HG03097 (cell line): ENCODE measurements around the gene TUT4.
"Not testable (repeated sequence)": the region's sequence is repeated elsewhere in the genome, so short reads cannot be mapped to it uniquely, and the experiment has no call there.

ENCODE experiments used
- ATAC-seq: cut with Tn5 transposase; IDR thresholded peaks from one replicate; pipeline ENCODE4 v1.9.1; 2021; ENCODE audit not compliant: unreplicated experiment, low FRiP score

Gene TUT4, protein sequence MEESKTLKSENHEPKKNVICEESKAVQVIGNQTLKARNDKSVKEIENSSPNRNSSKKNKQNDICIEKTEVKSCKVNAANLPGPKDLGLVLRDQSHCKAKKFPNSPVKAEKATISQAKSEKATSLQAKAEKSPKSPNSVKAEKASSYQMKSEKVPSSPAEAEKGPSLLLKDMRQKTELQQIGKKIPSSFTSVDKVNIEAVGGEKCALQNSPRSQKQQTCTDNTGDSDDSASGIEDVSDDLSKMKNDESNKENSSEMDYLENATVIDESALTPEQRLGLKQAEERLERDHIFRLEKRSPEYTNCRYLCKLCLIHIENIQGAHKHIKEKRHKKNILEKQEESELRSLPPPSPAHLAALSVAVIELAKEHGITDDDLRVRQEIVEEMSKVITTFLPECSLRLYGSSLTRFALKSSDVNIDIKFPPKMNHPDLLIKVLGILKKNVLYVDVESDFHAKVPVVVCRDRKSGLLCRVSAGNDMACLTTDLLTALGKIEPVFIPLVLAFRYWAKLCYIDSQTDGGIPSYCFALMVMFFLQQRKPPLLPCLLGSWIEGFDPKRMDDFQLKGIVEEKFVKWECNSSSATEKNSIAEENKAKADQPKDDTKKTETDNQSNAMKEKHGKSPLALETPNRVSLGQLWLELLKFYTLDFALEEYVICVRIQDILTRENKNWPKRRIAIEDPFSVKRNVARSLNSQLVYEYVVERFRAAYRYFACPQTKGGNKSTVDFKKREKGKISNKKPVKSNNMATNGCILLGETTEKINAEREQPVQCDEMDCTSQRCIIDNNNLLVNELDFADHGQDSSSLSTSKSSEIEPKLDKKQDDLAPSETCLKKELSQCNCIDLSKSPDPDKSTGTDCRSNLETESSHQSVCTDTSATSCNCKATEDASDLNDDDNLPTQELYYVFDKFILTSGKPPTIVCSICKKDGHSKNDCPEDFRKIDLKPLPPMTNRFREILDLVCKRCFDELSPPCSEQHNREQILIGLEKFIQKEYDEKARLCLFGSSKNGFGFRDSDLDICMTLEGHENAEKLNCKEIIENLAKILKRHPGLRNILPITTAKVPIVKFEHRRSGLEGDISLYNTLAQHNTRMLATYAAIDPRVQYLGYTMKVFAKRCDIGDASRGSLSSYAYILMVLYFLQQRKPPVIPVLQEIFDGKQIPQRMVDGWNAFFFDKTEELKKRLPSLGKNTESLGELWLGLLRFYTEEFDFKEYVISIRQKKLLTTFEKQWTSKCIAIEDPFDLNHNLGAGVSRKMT (N-terminal part only)

DNA sequence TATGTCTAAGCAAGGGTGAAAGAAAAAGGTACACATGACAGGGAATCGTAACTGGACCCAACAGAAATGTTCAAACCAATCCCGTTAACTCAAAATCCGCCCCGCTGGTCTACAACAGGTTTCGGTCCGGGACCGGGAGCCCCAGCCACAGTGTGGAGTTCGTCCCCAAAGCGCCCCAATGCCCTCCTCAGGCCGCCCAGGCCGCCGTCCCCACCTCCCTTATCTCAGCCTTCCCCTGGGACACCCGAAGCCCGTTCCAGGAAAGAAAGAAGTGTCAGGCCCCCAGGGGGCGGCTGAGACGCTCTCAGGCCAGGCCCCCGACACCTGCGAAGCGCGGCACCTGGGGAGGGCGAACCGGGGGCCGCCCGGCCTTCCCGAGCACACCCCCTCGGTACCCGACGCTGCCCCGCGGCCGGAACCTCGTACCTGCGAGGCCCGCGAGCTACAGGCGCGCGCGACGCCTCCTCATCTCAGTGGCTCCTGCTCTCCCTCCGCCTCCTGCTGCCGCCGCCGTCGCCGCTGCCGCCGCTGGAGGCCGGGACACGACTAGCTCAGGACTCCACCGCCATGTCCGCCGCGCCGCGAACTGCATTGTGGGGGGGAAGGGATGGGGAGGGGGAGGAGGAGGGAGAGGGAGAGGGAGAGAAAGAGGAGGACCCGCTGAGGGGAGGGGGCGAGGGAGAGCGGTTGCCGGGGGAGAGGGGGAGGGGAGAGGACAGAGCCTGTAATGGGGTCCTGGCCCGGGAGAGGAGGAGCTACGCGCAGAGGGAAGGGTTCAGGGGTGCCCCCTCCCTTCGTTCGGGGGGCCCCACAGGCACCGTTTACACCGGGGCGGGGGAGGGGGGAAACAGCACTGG is at the start of gene TUT4:
TUT4 (minus strand) TSS at position 588 of the 857 bp plus-strand sequence. CDS start 26,812 bp downstream, outside the sequence.
- ATAC-seq, result peak; percentile 32

DNA sequence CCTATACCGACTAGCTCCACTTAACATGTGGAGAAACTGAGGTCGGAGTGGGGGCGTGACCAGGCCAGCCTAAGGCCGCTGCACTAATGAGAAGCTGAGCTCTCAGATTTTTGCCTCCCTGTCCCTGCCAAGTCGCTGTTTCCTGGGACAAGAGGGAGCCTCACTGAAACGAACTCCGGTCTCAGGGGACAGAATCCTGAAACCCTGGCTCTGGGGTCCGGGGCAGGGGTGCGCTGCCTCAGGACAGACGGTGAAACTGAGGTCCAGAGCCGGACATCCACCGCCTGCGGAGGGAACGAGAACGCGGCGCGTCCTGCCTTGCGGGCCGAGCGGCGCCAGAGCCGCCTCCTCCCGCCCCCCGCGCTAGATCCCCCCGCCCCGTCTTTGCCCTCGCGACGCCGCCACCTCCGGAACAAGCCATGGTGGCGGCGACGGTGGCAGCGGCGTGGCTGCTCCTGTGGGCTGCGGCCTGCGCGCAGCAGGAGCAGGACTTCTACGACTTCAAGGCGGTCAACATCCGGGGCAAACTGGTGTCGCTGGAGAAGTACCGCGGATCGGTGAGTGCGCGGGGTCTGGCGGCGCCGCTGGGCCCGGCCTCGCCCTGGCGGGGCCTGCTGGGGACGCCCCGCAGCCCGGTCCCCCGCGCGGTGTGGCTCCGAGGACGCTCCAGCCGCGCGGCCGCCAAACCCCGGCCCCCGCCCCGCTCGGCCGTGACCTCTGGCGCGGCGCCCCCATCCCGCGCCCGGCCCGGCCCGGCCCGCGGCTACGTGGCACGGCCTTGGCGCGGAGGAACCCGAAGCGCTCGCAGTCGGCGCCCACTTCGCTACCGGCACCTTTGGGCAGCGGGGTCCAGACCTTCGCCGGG is 49.3 kb upstream of the TUT4 start, which contains the start of gene GPX7:
GPX7 (plus strand) TSS at position 381 of the 865 bp plus-strand sequence; CDS start at position 420, 39 bp downstream.
- ATAC-seq, result no peak

DNA sequence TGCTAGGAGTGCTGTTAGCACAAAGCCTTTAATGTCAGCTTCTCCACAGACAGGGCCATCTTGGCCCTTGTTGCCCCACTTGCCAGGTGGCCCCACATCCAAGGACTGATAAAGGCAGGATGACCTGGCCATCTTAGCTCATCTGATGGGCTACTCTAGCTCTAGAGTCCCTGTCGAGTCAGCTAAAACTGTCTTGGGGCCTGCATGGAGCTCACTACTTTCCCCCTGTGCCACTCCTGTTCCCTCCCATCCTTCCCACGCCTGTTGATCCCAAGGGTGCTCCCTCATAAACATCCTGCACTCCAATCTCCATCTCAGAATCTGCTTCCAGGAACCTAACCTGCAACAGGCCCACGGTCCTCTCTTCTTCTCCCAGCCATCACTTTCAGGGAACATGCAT is 48.6 kb upstream of the TUT4 start:
- no peak for ATAC-seq

DNA sequence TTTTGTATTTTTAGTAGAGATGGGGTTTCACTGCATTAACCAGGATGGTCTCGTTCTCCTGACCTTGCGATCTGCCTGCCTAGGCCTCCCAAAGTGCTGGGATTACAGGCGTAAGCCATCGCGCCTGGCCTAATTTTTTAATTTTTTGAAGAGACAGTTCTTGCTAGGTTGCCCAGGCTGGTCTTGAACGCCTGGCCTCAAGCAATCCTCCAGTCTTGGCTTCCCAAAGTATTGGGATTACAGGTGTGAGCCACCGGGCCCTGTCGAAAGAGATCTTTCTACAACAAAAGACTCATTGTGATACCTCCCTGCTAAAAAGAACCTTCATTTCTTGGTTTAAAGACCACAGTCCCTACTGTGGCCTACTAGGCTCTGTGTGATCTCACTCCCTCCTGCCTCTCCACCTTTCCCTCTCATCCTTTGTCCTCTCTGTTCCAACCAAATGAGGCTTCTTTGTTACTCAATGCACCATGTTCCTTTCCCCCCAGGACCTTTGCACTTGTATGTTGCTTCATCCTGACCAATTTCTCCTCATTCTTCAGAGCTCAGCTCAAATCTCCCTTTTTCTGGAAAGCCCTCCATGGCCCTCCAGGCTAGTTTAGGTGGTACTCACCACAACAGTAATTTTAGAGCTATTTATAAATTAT is 47.8 kb upstream of the TUT4 start:
- ATAC-seq, result no peak

DNA sequence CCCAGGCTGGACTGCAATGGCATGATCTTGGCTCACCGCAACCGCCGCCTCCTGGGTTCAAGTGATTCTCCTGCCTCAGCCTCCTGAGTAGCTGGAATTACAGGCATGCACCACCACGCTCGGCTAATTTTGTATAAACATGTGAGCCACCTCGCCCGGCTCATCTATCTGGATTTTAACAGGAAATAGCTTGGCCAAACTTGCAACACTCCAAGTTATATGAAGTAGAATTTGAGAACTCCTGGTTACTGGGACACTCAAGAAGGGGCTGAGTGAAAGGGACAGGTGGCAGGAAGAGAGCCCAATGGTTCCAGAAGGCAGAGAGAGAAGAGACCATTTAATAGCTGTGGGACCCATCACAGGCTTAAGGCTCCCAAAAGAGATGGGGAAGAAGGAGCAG is 46.3 kb upstream of the TUT4 start:
- no peak for ATAC-seq

DNA sequence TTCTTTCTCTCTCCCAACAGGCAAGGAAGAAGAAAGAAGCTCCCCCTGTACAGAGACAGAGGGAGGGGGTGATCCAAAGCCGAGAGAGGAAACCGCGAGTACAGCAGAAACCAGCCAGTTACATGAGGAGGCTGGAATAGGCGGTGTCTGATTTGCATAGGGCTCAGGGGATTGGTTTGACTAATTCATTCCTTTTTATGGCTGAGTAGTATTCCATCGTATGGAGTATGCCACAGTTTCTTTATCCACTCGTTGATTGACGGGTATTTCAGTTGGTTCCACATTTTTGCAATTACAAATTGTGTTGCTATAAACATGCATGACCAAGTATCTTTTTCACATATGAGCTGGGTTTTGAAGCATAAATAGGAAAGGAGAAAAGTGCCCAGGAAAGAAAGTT is 45.8 kb upstream of the TUT4 start:
- no peak for ATAC-seq

DNA sequence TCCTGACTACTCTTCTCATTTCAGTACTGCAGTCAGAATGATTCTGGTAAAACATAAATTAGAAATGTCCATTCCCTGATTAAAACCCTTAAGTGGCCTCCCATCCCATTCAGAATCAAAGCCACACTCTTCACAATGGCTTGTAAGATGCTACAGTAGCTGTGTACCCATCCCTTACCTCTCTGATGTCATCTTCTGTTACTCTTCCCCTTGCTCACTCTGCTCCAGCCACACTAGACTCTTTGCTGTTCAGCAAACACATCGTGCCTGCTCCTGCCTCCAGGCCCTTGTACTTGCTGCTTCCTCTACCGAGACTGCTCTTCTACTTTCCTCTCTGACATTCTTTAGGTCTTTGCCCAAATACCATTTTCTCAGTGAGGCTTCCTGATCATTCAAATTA is 45.0 kb upstream of the TUT4 start:
- no peak for ATAC-seq

DNA sequence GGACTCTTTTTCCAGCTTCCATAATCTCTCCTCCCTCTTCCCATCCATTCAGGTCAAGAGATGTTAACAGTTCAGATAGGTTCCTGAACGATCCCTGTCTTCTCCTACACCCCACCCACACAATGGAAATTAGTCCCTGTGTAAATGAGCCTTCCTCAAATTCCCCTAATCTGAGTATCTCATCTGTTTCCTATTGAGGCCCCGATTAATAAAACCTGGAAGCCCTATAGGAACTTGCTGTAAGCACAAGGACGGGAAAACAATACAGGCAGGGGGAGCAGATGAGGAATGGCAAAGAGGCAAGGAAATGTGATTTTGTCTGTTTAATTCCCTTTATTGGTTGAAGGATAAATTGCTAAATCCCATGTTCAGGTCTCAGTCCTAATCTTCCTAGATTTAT is 42.2 kb upstream of the TUT4 start:
- no peak for ATAC-seq

DNA sequence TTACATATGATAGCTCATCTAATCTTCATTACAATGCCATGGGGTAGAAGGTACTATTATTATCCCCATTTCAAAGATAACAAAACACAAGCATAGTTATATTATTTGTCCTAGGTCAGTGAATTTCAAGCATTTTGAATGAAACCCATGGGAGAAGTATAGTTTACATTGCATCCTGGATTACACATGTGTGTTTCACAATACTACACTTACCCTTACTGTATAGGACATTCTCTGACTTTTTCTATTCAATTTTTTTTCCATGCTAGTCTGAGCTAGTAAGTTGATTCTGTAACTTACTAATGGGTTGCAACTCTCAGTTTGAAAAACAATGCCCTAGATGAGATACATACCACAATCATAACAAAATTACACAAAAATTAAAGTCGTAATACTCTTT is 40.6 kb upstream of the TUT4 start:
- ATAC-seq, result no peak

DNA sequence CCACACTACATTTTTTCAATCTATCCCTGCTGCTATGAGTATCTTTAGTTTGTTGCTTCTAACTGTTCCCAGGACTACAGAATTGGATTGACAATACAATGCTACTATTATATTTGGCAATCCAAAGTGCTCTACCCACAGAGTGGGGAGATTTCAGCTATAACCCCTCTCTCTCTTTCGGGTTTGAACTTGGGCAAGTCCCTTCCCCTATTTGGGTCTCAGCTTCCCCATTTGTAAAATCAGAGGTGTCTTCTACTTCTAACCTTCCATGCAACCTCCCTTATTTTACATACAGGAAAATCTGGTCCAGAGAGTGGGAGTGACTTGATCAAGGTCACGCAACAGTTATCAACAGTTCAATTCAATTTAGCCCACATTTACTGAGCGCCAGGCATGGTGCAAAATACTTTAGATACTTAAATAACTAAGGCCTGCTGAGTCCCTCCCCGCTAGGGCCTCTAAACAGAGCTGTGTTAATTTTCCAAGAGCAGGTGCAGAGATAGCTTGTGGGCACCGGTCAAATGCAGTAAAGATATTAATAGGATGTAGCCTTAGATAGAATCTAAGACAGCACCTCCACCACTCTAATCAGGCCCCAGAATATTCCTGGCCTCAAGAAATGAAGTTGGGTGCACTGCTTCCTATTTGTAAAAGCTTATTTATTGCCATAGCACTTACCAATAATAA is 39.9 kb upstream of the TUT4 start:
- no peak for ATAC-seq

DNA sequence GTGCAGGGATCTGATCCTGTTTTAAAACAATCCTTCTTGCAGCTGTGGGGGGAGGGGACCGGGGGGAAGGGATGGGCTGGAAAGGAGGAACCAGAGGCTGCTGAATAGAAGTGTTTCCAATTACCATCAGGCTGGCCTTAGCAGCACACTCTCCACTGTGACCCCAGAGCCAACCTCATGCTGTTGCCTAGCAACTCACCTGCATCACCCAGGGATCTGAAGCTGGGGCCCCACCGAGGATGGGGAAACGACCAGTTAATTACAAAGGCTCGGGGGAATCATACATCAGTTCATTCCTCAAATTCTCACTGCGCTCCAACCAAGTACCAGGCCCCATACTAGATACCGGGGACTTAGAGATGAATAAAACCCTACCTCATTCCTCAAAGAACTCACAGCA is 37.4 kb upstream of the TUT4 start:
- ATAC-seq, result no peak

DNA sequence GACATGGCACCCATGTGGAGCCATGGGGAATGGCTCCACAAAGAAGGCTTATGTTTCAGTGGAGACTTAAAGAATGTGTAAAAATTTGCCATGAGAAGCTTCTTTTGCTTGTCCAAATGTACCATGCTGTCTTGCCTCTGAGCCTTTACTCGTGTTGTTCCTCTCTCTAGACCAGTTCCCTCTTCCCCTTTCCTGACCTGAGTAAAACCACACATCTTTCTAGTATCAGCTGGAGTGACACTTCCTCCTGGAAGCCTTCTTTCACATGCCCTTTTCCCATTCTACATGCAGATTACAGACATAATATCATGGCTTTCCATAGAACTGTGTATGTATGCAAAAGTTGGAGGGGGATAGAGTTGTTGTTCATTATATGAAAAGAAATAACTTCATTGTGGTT is 35.6 kb upstream of the TUT4 start:
- ATAC-seq, result no peak

DNA sequence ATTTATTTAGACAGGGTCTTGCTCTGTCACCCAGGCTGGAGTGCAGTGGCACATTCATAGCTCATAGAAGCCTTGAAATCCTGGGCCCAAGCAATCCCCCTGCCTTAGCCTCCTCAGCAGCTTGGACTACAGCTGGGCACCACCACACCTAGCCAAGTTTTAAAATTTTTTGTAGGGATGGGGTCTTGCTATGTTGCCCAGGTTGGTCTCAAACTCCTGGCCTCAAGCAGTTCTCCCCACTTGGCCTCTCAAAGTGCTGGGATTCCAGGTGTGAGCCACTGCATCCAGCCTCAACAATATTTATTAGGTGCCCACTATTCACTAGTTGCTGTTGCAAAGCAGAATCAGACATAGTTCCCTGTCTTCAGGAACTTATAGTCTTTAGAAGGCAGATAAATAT is 35.1 kb upstream of the TUT4 start:
- ATAC-seq, result no peak

DNA sequence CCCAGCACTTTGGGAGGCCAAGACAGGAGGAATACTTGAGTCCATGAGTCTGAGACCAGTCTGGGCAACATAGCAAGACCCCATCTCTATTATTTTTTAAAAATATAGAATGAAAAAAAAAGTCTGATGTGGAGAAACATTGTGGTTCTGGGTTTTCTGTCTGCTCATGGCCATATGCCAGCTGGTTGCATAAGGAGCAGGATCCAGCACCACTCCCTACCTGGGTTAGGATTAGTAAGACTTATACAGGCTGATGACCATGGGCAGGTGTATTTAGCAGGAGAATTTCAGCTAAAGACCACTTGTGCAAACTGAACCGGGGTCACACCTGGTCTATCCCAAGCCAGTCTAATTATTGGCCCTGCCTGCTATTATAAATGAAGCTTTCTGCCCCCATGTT is 32.6 kb upstream of the TUT4 start:
- ATAC-seq, result no peak

DNA sequence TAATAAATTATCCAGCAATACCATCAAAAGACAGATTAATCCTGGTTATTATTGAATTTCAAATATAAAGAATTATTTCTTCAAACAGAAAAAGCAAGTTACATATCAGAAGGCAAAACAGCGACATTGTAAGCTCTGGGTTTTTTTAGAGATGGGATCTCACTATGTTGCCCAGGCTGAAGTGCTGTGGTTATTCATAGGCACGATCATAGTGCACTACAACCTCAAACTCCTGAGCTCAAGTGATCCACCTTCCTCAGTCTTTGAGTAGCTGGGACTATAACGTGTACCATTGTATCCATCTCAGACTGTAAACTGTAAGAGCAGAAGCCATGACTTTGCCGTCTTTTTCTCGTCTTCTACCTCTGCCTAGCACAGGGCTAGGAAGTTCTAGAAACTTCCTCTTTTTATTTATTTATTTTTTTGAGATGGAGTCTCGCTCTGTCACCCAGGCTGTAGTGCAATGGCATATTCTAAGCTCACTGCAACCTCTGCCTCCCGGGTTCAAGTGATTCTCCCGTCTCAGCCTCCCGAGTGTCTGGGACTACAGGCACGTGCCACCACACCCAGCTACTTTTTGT is 29.3 kb upstream of the TUT4 start:
- ATAC-seq, result no peak

DNA sequence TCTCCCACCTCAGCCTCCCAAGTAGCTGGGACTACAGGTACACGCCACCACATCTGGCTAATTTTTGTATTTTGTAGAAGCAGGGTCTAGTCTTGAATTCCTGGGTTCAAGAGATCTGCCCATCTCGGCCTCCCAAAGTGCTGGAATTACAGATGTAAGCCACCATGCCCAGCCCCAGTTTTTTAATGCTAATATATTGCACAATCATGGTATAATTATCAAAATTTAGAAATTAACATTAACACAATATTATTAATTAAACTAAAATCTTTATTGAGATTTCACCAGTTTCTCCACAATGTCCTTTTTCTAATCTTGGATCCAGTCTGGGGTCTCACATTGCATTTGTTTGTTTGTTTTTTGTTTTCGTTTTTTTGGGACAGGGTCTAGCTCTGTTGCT is 27.4 kb upstream of the TUT4 start:
- no peak for ATAC-seq

DNA sequence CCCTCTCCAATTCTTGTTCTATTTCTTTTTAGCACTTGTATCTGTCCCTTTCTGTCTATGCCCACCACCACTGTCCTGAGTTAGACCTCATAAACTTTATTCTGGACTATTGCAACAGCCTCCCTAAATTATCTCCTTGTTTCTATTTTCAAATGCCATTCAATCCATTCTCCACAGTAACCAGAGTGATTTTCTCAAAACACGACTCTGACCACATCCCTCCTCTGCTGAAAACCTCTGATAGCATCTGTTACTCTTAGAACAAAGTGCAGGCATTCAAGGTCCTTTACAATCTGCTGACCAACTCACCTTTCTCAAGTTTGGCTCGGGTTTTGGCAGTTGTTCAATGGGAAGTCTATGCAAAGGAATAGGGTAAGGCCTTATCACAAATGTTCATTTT is 26.5 kb upstream of the TUT4 start:
- no peak for ATAC-seq

DNA sequence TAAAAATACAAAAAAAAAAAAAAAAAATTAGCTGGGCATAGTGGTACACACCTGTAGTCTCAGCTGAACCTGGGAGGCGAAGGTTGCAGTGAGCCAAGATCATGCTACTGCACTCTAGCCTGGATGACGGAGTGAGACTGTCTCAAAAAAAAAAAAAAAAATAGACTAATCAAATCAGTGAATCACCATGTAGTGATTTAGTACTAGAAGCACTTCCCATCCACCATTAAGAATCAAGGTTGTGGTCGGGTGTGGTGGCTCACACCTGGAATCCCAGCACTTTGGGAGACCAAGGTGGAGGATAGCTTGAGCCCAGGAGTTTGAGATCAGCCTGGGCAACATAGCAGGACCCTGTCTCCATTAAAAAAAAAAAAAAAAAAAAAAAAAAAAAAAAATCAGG is 25.2 kb upstream of the TUT4 start:
- not testable (repeated sequence) for ATAC-seq
